Cortex of kidney (tissue), 1 donor: ENCODE data around the gene ATP6V0C.

ENCODE experiments used
- DNase-seq: peaks from one replicate; lab custom pipeline; 2025; lab: John Stamatoyannopoulos, UW

The ATP6V0C gene

DNA sequence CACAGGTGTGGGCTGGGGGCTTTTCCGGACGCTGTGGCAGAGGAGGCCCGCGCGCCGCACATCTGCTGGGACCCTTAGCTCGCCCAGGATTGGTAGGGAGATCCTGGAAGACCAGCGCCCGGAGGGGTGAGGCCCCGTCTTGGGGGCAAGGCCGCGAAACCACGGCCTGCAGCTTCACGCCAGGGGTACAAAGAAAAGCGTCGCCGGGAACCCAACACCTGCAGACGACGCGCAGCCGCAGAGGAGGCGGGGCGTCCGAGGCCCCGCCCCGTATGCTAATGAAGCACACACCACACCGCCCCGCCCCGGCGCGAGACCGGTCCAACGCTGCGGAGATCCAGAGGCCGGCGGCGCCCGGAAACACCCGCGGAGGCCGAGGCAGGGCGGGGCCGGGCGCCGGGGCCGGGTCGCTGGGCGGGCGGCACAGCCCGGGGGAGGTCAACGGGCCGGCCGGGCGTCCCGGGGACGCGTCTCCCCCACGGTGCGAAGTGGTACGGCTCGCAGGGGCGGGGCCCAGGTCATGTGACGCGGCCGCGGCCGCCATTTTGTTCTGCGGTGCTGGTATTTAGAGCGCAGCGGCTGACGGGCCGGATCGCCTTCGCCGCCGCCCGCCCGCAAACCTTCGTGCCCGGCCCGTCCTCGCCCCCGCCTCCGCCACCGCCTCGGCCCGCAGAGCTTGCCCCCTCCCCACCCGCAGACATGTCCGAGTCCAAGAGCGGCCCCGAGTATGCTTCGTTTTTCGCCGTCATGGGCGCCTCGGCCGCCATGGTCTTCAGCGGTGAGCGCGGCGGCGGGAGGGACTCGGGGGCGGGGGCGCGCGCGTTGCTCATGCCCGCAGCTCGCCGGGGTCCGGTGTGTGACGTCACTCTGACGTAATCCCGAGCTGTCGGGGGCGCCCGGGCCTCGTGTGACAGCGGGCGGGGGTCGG lies at the start of gene ATP6V0C:
Gene ATP6V0C (plus strand): TSS at position 548 of the 928 bp plus-strand sequence. CDS start 152 bp downstream, at position 700.
- DNase-seq, result no peak

DNA sequence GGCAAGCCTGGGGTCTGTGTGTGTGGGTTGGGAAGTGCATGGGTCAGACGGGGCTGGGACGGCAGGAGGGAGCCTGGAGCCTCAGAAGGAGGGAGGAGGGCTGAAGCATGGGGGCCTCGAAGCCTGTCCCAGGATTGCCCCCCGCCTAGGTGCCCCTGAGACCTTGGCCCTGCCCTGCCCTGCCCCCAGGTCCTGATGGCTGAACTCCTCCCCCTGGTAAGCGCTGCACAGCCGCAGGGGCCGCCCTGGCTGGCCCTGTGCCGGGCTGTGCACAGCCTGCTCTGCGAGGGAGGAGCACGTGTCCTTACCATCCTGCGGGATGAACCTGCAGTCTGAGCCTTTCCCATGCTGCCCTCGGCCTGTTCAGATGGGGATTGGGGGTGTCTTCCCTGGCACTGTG lies 49.4 kb upstream of the ATP6V0C start:
- DNase-seq, result no peak

DNA sequence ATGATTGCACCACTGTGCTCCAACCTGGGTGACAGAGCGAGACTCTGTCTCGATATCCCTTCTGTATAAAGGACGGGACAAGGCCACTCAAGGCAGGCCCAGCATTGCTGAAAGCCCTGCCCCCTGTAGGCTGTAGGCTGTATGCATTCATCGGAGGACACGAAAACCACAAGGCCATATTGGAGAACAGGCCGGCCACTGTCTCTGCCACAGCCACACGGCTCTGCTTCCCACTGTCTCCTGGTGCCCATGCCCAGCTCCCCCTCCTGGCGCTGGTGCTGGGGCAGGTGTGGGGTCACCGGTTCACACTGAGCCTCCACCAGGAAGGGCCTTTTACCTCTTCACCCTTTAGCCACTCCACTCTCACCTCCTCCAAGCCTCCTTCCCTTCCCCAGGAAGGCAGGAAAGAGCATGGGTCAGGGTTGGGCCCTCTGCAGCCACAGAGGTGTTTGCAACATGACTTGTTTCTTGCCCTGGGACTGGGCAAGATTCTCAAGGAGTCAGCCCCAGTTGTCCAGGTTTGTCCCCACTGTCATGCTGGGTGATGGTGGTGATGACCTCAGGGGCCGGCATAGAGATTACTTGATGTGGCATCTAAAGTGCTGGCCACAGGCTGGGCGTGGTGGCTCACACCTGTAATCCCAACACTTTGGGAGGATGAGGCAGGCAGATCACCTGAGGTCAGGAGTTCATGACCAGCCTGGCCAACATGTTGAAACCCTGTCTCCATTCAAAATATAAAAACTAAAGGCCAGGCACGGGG lies 47.9 kb upstream of the ATP6V0C start:
- DNase-seq, result no peak

DNA sequence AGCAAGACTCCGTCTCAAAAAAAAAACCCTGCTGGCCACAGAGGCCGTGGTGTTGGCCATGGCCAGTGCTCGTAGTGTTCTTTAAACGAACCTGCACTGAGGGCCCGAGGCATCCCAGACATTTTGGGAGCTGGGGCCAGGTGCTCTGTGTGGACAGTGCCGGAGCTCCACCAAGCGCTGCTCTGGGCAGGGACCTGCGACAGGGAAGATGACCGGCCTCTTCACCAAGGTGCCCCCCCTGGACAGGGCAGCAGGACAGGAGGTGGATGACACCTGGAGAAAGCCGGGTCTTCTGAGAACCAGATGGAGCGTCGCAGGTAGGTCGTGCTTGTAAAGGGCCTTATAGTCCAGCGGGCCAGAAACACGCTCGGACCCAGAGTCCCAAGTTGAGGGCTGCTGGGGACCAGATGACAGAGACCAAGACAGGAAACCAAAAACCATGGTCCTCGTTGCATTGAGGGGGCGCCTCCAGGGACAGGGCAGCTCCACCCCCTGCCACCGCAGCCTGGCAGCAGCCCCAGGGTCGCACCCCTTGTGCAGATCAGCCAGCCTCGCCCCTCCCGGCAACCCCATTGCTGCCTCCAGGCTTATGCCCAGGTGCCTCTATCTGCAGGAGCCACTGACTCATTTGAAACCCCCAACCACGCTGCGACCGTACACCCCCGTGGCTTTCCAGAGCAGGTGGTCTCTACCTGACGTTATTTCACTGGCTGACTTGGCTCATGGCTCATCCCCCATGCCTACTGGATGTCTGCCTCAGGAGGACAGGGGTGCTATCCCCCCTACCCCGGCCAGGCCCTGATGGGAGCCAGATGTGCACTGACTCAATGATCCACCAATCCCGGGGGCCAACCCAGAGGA lies 46.9 kb upstream of the ATP6V0C start:
- no peak for DNase-seq

DNA sequence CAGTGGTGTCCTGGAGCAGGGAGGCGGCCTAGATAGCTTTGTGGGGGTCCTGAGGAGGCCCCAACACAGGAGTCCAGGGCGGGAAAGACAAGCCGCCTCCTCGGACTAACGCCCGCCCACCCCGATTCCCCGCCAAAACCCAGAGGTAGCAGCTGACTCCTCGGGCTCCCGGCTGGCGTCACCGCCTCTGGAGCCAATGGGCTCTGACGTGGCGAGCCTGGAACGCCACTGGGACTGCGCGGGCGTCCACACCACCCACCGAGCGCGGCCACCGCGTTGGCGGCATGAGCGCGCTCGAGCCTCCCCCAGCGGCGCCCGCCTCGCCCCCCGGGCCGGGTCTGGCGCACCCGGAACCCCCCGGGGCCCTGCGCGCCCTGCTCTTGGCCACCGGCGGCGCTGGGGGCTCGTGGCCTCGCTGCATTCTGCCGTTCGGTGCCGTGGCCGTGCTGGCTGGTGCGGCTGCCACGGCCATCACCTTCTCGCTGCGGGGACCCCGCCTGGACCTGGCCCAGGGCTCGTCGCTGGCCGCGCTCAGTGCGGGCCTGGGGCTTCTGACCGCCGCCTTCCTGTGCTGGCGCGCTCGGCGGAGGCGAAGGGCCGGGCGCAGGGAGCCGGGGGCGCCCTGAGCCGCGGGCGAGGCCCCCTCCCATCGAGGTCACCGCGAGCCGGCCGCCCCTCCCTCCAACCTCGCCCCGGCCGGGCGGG lies 46.1 kb upstream of the ATP6V0C start:
- DNase-seq, result no peak

DNA sequence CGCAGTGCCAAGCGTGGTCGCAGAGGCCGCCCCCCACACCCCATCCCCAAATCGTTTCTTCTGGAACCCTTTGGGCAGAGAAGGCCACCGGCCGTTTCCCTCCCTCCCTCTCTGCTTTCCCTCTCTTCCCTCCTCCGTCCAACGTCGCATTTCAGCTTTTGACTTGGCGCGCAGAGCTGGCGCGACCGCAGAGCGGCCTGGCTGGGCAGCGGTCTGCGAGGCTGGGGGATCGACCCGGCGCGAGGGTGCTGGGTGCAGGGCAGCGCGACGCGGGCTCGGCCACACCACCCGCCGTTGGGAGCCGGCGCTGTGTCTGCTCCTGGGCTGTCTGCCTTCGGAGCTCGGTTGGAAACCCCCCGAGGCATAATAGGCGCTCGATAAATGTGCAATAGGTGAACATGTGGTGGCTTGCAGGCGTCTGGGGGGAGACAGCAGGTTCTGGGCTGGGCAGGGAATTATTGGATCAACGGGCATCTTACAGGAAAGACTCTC lies 45.5 kb upstream of the ATP6V0C start:
- DNase-seq, result no peak

DNA sequence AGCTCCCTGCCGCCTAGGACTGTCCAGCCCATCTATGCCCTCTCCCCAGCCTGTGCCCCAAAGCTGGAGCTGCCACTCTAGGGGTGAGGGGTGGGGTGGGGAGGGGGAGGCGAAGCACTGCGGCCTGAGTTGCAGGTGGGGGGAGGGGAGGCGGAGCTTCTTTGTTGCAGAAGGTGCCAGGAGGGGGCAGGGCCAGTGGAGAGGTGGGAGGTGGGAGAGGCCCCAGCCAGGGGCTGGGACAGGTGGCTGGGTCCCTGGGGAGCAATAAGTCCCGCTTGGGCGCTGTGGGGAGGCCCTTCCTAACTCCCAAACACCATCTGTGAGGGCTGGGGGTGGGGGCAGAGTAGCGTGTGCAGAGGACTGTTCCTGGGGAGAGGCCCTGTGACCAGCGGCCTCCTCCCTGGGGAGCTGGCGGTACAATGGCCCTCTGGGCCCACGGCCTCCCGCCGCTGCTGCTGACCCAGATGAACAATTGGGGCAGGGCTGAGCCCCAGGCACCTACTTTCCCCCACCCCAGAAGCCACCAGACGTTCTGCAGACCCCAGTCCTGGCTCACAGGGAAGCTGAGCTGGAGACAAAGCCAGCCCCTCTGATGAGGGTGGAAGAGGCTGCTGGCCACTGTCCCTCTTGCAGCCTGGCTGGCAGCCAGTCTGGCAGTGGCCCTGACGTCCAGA lies 44.9 kb upstream of the ATP6V0C start:
- no peak for DNase-seq

DNA sequence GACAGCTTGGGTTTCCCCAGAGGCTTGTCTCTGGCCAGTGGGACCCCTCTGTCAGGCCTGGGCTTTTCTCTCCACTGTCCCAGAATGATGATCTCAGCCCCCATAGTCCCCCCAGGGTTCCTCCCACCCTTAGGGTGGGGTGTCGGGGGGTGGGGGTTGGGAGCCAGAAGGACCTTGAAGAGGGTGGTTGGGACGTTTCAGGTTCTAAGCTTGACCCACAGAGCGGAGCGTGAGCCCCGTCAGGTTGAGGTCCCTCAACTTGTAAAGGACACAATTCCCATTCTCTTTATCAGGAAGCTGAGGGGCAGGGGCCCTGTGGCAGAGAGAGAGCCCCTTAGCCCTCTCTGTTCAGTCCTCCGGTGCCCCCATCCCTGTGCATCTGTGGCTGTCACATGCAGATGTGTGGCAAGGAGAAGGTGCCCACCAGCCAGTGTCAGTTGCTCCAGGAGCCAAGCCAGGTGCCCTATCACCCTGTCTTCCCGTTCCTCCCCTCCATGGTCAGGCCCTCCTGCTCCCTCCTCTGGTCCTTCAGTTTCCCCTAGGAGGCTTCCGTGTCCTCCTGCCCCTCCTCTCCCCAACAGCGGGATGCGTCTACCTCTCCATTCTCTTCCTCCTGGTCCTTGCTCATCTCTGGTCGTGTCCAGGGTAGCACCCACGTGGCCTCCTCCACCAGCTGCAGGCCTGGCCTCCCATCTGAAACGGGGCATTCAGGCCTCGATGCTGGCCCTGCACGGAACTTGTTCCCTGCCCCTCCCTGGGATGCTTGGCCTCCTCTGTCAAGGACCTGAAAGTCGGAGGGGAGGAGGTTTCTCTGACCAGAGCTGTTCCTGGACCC lies 44.1 kb upstream of the ATP6V0C start:
- DNase-seq, result no peak

DNA sequence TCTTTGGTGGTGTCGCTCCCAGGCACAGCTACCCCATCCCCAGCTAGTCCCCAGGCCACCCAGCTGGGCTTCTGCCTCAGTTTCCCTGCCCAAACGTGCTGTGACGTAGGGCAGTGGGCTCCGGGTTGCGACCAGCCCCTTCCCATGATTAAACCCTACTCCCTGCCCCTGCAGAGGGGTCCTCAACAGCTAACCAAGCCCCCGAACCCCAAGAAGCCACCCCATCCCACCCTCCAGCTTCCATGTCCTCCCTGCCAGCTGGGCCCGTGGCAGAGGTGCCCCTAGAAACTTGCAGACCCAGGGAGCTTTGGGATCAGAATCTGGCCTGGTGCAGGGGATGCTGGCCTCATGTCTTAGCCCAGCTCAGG lies 43.5 kb upstream of the ATP6V0C start:
- no peak for DNase-seq

DNA sequence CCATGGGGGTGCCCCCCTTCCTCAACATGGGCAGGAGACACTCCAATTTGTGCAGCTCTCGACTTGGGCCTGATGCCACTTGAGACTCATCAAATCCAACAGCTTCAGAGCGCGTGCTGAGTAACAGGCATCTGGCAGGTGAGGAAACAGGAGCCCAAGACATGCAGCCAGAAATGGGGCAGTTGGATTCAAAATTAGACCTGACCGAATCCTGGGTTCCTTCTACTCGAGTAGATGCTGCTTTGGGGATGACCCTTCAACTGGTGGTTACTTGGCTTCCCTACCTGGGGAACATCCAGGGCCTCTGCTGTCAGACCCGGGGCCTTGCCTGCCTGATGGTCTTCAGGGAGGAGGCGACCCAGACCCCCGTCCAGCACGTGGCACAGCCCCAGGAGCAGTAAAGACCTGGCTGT lies 43.1 kb upstream of the ATP6V0C start:
- DNase-seq, result no peak

DNA sequence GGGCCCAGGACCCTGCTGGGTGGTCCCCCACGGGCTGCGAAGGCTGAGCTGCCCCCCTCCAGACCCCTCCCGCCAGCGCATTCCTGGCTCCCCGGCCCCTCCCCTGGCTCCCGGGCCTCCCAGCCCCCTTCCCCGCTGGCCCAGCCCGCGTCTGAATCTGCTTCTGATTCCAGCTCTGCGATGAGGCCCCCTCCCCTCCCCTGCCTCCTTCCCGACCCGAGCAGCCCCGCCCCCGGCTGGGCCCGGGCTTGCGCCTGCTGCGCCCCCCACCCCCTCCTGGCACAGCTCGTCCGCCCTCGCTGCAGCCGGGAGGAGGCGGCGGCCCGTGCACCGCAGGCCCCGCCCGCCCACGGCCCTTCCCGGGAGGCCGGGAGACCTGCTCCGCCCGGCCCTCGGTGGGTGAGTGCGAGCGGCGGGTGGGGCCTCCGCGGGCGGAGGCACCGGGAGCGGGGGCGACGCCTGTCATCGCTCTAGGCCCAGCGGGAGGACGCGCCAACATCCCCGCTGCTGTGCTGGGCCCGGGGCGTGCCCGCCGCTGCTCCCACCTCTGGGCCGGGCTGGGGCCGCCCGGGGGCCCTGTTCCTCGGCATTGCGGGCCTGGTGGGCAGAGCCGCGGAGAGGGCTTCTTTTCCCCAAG lies 42.6 kb upstream of the ATP6V0C start, which contains the start of gene NTN3:
Gene NTN3 (plus strand): TSS at position 282 of the 637 bp plus-strand sequence. CDS start 405 bp downstream, outside the sequence.
- DNase-seq, result no peak

DNA sequence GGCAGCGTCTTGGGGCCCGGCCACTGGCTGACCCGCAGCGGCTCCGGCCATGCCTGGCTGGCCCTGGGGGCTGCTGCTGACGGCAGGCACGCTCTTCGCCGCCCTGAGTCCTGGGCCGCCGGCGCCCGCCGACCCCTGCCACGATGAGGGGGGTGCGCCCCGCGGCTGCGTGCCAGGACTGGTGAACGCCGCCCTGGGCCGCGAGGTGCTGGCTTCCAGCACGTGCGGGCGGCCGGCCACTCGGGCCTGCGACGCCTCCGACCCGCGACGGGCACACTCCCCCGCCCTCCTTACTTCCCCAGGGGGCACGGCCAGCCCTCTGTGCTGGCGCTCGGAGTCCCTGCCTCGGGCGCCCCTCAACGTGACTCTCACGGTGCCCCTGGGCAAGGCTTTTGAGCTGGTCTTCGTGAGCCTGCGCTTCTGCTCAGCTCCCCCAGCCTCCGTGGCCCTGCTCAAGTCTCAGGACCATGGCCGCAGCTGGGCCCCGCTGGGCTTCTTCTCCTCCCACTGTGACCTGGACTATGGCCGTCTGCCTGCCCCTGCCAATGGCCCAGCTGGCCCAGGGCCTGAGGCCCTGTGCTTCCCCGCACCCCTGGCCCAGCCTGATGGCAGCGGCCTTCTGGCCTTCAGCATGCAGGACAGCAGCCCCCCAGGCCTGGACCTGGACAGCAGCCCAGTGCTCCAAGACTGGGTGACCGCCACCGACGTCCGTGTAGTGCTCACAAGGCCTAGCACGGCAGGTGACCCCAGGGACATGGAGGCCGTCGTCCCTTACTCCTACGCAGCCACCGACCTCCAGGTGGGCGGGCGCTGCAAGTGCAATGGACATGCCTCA lies 41.9 kb upstream of the ATP6V0C start:
- DNase-seq, result no peak

DNA sequence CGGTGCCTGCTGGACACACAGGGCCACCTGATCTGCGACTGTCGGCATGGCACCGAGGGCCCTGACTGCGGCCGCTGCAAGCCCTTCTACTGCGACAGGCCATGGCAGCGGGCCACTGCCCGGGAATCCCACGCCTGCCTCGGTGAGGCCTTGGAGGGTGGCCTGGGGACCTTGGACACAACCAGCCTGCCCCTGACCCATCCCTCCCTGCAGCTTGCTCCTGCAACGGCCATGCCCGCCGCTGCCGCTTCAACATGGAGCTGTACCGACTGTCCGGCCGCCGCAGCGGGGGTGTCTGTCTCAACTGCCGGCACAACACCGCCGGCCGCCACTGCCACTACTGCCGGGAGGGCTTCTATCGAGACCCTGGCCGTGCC lies 41.3 kb upstream of the ATP6V0C start:
- no peak for DNase-seq

DNA sequence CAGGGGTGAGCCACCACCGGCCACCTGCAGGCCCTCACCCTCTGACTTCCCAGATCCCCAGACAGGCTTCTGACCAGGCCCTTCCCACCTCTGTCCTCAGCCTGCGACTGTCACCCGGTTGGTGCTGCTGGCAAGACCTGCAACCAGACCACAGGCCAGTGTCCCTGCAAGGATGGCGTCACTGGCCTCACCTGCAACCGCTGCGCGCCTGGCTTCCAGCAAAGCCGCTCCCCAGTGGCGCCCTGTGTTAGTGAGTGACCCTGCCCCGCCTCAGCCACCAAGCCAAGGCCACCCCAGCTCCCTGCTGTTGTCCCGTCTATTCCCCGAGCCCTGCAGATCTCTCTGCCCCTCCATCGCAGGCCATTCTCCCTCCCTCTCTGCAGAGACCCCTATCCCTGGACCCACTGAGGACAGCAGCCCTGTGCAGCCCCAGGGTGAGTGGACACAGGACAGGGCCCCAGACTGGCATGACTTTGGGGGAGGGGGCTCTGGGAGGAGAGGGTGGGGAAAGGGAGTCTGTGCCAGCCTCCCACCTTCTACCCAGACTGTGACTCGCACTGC lies 40.8 kb upstream of the ATP6V0C start:
- no peak for DNase-seq

DNA sequence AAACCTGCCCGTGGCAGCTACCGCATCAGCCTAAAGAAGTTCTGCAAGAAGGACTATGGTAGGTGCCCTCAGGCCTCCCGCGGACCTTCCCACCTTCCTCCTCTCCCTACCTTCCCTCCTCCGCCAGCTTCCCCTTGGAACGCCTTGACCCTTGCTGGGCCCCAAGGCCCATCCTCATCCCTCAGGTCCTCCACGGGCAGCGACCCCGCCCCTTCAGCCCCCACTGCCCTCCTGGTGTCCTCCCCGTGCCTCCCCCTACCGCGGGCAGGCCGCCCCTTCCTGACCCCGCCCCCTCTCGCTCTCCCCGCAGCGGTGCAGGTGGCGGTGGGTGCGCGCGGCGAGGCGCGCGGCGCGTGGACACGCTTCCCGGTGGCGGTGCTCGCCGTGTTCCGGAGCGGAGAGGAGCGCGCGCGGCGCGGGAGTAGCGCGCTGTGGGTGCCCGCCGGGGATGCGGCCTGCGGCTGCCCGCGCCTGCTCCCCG lies 40.3 kb upstream of the ATP6V0C start:
- DNase-seq, result no peak

DNA sequence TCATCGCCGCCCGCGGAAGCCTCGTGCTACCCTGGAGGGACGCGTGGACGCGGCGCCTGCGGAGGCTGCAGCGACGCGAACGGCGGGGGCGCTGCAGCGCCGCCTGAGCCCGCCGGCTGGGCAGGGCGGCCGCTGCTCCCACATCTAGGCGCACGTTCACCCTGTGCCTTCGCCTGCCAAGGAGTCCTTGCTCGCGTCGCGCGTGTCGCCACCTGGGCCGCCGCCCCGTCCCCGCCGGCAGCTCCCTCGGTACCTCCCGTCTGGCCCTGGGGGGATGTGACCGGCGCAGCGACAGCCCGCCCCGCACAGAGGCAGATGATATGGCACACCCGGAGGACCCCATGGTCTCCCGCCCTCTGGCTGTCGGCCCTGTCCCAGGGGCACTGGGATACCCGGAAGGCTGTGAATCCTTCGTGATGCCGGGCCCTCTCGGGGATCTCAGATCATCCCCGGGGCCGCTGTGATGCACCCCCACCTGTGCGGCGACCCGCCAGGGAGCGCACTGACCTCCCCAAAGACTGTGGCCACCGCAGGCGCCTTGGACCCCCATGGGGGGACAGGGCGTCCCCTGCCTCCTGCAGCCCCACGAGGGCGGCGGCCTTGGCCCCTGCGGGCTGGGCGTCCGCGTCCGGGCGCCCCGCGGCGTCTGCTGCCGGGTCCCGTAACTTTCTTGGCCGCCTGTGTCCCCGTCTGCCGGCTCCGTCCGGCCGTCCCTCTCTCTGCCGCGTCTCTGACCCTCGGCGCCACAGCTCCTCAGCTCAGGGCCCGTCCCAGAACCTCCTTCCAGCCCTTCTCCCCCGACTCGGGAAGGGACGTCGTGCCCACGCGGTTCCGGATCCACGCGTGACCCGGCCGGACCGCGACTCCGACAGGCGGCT lies 39.5 kb upstream of the ATP6V0C start:
- no peak for DNase-seq

DNA sequence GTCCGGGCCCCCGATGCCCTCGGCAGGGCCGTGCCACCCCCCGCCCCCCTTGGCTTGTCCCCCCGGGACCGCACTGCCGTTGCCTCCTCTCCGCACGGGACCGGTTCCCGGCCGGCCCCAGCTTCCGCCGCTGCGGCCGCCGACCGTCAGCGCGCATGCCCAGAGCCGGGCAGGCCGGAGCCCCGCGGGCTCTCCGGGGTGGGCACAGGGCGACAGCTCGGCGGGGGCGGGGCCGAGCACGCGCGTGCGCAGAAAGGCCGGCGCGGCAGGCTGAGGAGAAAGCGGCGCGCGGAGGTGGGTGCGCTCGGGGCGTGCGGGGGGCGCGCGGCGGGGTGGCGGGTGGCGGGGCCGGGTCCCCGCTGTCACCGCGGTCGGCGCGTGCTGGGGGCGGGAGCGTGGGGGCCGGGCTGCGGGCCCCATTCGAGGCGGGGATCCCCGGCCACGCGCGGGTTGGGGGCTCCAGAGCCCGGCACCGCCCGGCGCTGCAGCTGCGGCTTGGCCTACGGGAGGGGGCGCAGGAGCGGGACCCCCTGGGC lies 38.8 kb upstream of the ATP6V0C start, which contains the start of gene TBC1D24:
Gene TBC1D24 (plus strand): TSS at position 251 of the 536 bp plus-strand sequence. CDS start 21,022 bp downstream, outside the sequence.
- DNase-seq, result no peak
